ENCODE data around the gene USB1. TPM values are rescaled to one million over a fixed set of nuclear protein-coding genes. Genes with fewer than 3 reads are reported as not detected.

Gene USB1
- total RNA-seq, 4 donors from 2014 or later, result 31.5 to 51.1 (median 33.3) TPM

GRCh38 chr16:57998486-57998885 lies 2.7 kb upstream of the USB1 start:
- 73% methylated on average over 7 of the region's 8 CpGs for WGBS
- Histone ChIP-seq H3K4me3 (peak overlapping the region in 1 of 4 donors; percentile 78), H3K36me3 (peaks cover 35 to 61% (median 56%) of the 10 kb centered on the region in 4 donors), H3K9me3 (no peaks in the 10 kb centered on the region), H3K27ac (replicated peaks in 1 of 4) (peak overlapping the region in 2 of 4 donors; percentile 96), H3K4me1 (peaks cover 34 to 57% (median 43%) of the 10 kb centered on the region in 4 donors), H3K27me3 (no peaks in the 10 kb centered on the region)
- TF ChIP-seq CTCF (IDR thresholded peaks at IDR 0.05), result no peak
- TF ChIP-seq POLR2A (IDR thresholded peaks at IDR 0.05; ENCODE audit: low read depth), result no peak
- TF ChIP-seq POLR2AphosphoS5 (IDR thresholded peaks at IDR 0.05), result no peak
- TF ChIP-seq EP300 (IDR thresholded peaks at IDR 0.05), result no peak
- intact Hi-C loops (cut with DNase I), result no loop called here
- no peak for DNase-seq (ENCODE audit: extremely low spot score)

- 83% methylated on average over 3 of the region's 3 CpGs for WGBS
- intact Hi-C loops (cut with DNase I), result no loop called here
- no peaks in the 10 kb centered on the region for H3K9me3 ChIP-seq
- TF ChIP-seq POLR2A (IDR thresholded peaks at IDR 0.05; ENCODE audit: low read depth) (no peak), POLR2AphosphoS5 (IDR thresholded peaks at IDR 0.05) (no peak), CTCF (IDR thresholded peaks at IDR 0.05) (no peak), EP300 (IDR thresholded peaks at IDR 0.05) (no peak)
- H3K36me3 ChIP-seq, result peaks cover 35 to 57% (median 51%) of the 10 kb centered on the region in 4 donors
- H3K4me3 ChIP-seq, result peak overlapping the region in 3 of 4 donors; percentile 78 to 95 (median 87)
- DNase-seq (ENCODE audit: extremely low spot score), result no peak
- H3K4me1 ChIP-seq, result peaks cover 34 to 56% (median 43%) of the 10 kb centered on the region in 4 donors
- peak overlapping the region in 2 of 4 donors; percentile 96 for H3K27ac ChIP-seq (replicated peaks in 1 of 4)
- no peaks in the 10 kb centered on the region for H3K27me3 ChIP-seq
These were observed 2.2 kb upstream of the USB1 start for GRCh38 chr16:57998992-57999365.

- Histone ChIP-seq H3K27me3 (no peaks in the 10 kb centered on the region), H3K36me3 (peaks cover 35 to 57% (median 47%) of the 10 kb centered on the region in 4 donors), H3K4me1 (peaks cover 34 to 53% (median 42%) of the 10 kb centered on the region in 4 donors), H3K4me3 (peak overlapping the region; percentile 69 to 95 (median 82)), H3K9me3 (no peaks in the 10 kb centered on the region), H3K27ac (replicated peaks in 1 of 4) (peak overlapping the region; percentile 87 to 96 (median 93))
- 13% methylated on average over 4 of the region's 6 CpGs for WGBS
- DNase-seq (ENCODE audit: extremely low spot score), result no peak
- intact Hi-C loops (cut with DNase I), result no loop called here
- TF ChIP-seq POLR2AphosphoS5 (IDR thresholded peaks at IDR 0.05) (no peak), EP300 (IDR thresholded peaks at IDR 0.05) (no peak), POLR2A (IDR thresholded peaks at IDR 0.05; ENCODE audit: low read depth) (no peak), CTCF (IDR thresholded peaks at IDR 0.05) (no peak)
These were observed 1.7 kb upstream of the USB1 start for GRCh38 chr16:57999366-57999970.

GRCh38 chr16:57999971-58000705 lies 1.1 kb upstream of the USB1 start, which contains the start of gene ZNF319:
Gene ZNF319 (minus strand): TSS chr16:58000672. CDS start chr16:57998265, 2,407 bp downstream.
- Histone ChIP-seq H3K27ac (replicated peaks in 1 of 4) (peak within 1 kb of the TSS; percentile 87 to 96 (median 93)), H3K4me1 (peaks cover 35 to 52% (median 42%) of the 10 kb centered on the region in 4 donors), H3K9me3 (no peaks in the 10 kb centered on the region), H3K27me3 (no peaks in the 10 kb centered on the region), H3K4me3 (peak within 1 kb of the TSS; percentile 69 to 95 (median 82)), H3K36me3 (peaks cover 35 to 55% (median 41%) of the 10 kb centered on the region in 4 donors)
- no peak for DNase-seq (ENCODE audit: extremely low spot score)
- TF ChIP-seq POLR2A (IDR thresholded peaks at IDR 0.05; ENCODE audit: low read depth), result no peak
- no peak for TF ChIP-seq EP300 (IDR thresholded peaks at IDR 0.05)
- TF ChIP-seq CTCF (IDR thresholded peaks at IDR 0.05), result no peak
- no peak for TF ChIP-seq POLR2AphosphoS5 (IDR thresholded peaks at IDR 0.05)
- intact Hi-C loops (cut with DNase I), result loop anchor here (5.0 kb wide), 2 partner anchors 198 to 243 kb away; partner anchors contain the start of gene KIFC3
- WGBS, result 0% methylated on average over 12 of the region's 95 CpGs
